HG02642 (cell line): Measurements from ENCODE around the gene KIF6.
"Not testable (repeated sequence)": the region's sequence is repeated elsewhere in the genome, so short reads cannot be mapped to it uniquely, and the experiment has no call there.

Experiments
- ATAC-seq: cut with Tn5 transposase; IDR thresholded peaks from one replicate; pipeline ENCODE4 v1.9.1; 2021; ENCODE audit warnings: mild to moderate bottlenecking; ENCODE audit not compliant: unreplicated experiment, poor library complexity

Gene KIF6

DNA sequence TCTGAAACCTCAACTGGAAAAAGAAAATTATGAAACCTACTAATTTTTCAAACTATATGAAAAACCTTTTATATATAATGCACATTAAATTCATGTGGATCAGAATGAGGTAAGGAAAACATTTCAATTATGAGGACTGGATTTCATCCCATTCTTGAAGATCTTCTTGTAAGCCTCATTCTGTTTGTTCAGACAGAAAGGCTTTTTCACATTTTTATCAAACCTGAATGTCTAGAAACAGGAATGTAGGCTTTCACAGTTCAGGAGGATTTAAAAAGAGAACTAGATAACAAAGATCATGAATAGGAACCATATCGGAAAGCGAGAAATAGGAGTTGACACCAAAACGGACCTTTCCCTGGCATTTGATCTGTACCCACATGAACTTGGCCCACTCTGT lies 210.2 kb downstream of the KIF6 start:
- ATAC-seq: no peak

- not testable (repeated sequence) for ATAC-seq
Observed at GRCh38 chr6:39509831-39510230, 215.4 kb downstream of the KIF6 start.

DNA sequence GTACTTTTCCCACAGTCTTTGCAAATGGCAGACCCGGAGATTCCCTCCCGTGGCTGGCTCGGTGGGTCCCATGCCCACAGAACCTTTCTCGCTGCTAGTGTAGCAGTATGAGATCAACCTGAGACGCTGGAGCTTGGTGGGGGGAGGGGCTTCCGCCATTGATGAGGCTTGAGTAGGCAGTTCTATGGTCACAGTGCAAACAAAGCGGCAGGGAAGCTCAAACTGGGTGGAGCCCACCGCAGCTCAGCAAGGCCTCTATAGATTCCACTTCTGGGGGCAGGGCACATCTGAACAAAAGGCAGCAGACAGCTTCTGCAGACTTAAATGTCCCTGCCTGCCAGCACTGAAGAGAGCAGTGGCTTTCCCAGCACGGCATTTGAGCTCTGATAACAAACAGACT lies 216.7 kb downstream of the KIF6 start:
- no peak for ATAC-seq

DNA sequence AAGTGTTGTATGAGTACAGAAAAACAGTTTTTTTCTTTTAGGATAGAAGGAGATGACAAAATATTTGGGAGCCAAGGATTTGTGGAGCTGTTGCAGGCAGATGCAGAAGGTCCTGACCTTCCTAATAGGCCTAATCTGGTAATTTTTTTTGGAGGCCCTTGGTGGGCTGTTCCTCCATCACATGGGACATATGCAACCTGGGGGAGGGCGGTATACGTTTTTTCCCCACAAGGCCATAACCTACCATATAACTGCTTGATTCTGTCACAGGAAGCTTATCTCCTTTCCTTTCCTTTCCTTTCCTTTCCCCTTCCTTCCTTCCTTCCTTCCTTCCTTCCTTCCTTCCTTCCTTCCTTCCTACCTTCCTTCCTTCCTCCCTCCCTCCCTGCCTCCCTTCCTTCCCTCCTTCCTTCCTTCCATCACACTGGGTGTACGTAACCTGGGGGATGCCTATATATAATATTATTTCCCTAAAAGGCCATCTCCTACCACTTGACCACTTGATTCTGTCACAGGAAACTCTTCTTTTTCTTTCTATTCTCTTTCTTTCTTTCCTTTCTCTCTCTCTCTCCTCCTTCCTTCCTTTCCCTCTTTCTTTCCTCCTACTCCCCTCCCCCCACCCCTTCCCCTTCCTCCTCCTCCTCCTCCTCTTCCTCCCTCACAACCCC lies 217.7 kb downstream of the KIF6 start:
- no peak for ATAC-seq

- not testable (repeated sequence) for ATAC-seq
Observed at GRCh38 chr6:39502362-39502955, 222.7 kb downstream of the KIF6 start.

DNA sequence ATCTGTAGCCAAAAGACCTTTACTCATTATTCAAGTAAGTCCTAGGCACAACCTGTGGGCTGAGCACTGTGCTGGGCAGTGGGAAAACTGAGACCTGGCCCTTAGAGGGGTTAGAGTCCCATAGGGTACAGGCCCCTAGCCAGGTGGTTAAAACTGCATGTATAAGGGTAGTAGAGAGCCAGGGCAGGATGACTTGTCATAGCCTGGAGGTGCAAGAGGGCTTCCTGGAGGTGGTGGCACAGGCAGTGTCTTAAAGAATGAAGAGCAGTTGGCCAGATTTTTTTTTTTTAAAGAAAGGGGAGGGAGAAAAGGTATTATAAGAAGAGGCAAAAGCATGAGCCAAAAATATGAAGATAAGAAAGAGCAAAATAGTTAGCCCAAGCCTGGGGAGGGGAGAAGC lies 226.2 kb downstream of the KIF6 start:
- no peak for ATAC-seq

GRCh38 chr6:39498096-39498495 lies 227.1 kb downstream of the KIF6 start:
- no peak for ATAC-seq

DNA sequence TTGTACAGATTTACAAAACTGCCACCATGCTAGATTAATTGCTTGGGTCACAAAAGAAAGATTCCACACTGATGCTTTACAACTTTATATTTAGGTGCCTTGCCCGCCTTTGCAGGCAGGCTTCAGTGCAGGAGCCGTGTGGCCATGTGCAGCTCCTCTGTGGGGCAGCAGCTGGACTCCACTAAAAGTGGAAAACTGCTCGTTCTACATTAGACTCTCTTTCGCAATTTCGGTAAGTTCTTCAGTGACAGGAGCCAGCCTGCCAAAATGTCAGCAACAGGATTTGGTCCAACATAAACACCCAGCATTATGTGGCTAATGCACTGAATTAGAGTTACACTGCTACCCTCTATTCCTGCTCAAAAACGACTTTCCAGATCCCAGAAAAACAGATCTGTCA lies 228.3 kb downstream of the KIF6 start:
- no peak for ATAC-seq

DNA sequence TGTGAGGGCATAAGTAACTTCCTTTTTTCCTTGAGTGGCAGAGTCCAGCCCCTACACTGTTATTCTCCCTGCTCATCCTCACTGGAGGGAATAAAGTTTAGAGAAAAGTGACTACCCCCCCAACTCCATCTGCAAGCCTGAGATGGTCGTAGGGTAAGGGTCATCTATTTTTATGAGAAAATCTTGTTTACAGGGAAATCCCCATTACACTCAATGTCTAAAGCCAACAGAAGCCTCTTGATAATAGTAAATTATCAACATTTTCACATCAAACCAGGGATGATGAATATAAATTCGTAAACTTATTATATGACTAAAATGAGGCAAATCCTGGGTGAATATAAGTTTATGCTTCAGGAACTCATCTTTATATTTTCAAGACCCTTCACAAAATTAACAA lies 228.8 kb downstream of the KIF6 start:
- no peak for ATAC-seq

DNA sequence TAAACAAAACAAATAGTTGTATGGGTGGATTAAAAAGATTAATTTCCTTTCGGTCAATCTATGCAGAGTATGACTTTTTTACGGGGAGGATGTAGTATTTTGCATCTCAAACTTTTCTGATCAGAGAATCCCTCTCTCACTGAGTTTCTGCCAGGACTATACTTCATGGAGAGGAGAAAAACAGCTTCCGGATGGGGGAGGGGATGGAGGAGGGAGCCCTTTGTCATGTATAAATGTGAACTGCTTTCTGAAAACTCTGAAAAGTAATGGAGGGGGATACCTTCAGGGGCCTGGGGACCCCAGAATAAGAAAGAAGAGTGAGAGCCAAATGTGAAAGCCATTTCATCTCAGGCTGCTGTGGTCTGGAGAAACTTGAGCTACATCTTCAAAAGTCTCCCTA lies 229.6 kb downstream of the KIF6 start:
- no peak for ATAC-seq

DNA sequence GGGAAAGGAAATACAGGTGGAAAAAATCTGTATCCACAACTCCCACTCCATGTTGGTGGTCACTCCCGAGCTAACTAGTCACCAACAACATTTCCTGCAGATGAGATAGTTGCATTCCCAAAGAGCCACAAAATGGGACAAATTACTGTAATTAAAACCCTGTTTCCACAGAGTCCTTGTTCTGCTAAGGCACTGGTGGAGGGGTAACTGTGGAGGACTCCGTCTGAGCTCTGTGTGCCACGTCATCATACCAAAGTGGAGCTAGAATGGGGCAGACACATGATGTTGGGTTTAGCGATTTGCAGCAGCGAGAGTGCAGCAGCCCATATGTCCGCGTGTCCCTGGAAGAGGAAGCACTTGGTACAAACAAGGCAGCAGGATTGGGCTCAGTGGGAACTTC lies 230.2 kb downstream of the KIF6 start:
- no peak for ATAC-seq

DNA sequence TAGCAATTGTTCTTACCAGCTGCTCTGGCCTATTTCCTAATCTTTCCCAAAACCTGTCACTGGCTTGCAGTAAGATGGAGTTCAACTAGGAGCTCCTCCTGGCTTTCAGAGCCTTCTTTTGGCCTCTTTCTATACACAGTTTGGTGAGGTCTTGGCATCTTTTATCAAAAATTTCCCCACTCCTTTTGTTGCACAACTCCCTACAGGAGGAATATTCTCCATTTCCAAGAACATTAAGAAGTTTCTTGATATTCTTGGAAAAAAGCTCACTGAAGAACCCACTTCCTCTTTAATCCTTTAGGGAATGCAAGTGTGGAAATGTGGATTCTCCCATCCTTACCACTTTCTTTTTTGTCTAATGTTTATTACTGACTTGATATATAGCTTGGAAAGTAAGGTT lies 231.4 kb downstream of the KIF6 start:
- ATAC-seq: no peak

DNA sequence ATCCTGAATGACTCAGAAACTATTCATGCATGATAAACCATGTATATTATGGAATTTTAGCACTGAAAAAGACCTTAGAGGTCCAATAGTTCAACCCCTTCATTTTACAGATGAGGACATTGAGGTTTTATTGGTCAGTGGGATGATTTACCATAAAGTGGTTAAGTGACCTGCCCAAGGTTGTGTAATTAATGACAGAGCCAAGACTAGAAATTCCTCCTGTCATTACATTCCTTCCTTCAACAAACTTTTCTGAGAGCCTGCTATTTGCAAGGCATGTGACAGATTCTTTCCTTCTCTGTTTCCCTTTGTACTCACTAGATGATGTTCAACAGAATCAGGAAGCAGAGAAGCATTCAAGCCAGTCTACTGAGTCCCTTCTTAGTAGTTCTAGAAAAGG lies 232.0 kb downstream of the KIF6 start:
- no peak for ATAC-seq

DNA sequence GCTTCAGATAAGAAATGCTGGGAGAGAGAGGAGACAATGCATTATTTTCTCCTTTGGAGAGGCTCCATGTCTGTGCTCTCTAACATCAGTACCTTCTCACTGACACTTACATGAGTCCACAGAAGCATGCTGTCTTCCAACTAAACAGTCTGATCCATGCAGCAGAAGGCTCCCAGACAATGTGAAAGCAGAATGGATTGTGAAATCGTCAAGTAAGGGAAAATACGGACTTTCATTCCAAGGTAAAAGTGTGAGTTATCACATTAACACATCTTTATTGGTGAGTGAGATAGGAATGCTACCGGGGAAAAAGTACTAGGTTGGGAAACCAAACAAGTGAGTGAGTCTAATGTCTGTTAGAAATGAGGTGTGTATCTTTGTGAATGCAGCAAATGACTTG lies 235.1 kb downstream of the KIF6 start:
- no peak for ATAC-seq

DNA sequence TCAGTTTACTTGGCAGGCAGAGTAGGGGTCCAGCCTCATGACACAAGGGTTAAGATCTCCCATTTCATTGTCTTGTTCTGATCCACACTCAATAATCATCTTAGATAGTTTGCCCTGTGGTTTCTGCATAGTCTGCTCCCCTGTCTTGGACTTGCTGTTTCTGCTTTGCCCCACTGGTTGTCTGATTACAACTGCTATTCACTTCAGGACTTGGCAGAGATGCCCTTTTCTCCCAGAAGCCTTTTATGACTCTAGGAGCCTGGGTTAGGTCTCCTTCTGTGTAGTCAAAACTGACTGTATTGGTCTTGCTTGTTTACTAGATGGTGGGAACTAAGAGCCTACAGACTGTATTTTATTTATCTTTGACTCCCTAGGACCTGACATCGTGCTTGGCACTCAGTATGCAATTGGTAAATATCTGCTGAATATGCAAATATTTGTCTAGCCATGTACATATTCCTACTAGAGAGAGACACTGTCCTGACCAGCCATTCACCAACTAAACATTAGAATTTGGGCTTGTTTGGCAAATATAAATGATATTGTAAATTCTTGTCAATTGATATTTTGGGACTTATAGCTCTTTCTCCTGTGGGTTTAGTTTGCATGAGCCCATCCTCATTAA lies 236.8 kb downstream of the KIF6 start:
- ATAC-seq: no peak

- ATAC-seq: no peak
Observed at GRCh38 chr6:39484276-39484675, 240.9 kb downstream of the KIF6 start.

DNA sequence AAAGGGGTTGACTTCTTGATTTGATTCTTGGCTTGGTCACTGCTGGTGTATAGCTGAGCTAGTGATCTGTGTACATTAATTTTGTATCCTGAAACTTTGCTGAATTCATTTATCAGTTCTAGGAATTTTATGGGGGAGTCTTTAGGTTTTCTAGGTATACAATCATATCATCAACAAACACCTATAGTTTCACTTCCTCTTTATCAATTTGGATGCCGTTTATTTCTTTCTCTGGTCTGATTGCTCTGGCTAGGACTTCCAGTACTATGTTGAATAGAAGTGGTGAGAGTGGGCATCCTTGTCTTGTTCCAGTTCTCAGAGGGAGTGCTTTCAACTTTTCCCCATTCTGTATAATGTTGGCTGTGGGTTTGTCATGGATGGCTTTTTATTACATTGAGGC lies 245.4 kb downstream of the KIF6 start:
- ATAC-seq: not testable (repeated sequence)

DNA sequence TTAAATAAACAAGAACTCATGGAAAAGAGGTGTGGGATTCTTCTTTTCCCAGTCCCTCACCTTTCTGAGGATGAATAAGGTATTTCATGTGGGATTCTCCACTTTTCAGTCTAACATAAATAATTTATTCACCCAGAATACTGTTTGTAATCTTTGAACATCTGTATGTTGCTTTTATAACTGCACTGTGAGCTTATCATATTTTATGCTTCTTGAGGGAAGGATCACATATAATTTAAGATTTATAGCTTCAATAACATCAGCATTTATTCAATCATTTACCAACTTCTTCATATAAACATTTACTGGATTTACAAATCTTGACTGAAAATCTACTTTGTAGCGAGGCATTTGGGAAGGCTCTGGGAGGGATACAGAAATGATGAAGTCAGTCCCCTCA lies 248.5 kb downstream of the KIF6 start:
- no peak for ATAC-seq

GRCh38 chr6:39476151-39476550 lies 249.1 kb downstream of the KIF6 start:
- ATAC-seq: no peak

DNA sequence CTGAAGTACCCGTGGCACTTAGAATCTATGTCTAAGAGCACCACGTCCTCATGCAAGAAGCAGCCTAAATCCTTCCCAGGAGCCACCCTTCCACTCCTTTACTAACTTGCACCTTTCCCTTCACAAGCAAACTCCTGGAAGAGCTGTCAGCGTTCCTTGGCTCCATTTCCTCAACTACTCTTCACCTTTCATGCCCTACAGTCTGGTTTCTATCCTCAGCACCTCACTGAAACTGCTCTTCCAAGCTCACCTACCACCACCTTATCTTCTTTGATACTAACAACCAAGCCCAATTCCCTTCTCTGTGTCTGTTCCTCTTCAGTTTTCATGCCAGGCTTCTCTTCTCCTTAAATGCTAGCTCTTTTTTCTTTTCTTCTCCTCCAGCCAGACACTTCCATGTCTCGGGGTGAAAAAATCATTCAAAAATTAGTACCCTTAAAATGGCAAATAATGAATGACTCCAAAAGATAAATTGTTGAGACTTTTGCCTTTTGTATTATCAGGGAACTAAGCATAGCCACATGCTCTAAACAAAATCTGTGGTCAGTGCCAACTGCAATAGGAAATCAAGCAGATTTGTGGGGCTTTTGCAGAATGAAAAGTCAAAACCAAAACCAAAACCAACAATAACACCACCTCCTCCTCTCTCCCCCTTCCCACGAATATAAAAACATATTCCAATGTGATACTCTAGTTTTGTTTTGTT lies 253.1 kb downstream of the KIF6 start:
- ATAC-seq: peak; percentile 60

- no peak for ATAC-seq
Observed at GRCh38 chr6:39470506-39470905, 254.7 kb downstream of the KIF6 start.
